Mesothelial cell of epicardium (in vitro differentiated cells): Measurements from ENCODE around the gene PHPT1. TPM values are rescaled to one million over a fixed set of nuclear protein-coding genes. Genes with fewer than 3 reads are reported as not detected.

Experiments
- DNase-seq, 2 experiments: peaks; one replicate each; pipeline ENCODE4 v3.0.0; 2021; ENCODE audit warnings: low spot score in 2 of 2; ENCODE audit not compliant: unreplicated experiment in 2 of 2
- H3K27ac Mint-ChIP-seq: 2 replicates; pipeline ENCODE4 v1.8.0; 2021; ENCODE audit warnings: mixed read lengths
- H3K27me3 Mint-ChIP-seq: 2 replicates; pipeline ENCODE4 v1.8.0; 2021; ENCODE audit warnings: low read depth, mixed read lengths
- H3K36me3 Mint-ChIP-seq: 2 replicates; pipeline ENCODE4 v1.8.0; 2021; ENCODE audit warnings: mixed read lengths
- H3K4me1 Mint-ChIP-seq: 2 replicates; pipeline ENCODE4 v1.8.0; 2021; ENCODE audit warnings: mixed read lengths
- H3K4me3 Mint-ChIP-seq: 2 replicates; pipeline ENCODE4 v1.8.0; 2021; ENCODE audit warnings: mild to moderate bottlenecking, moderate library complexity, mixed read lengths
- H3K9me3 Mint-ChIP-seq: 2 replicates; pipeline ENCODE4 v1.8.0; 2021; ENCODE audit warnings: mixed read lengths
- total RNA-seq: library from RNA; stranded (reverse); gene quantifications from 3 replicates; pipeline ENCODE4 v1.2.1, GENCODE V29; 2021
- TF ChIP-seq, protein P1 (sequence below): fragments of 200-600 bp; sonication (generic); IDR thresholded peaks from one replicate; pipeline ENCODE4 v1.5.0; 2021; ENCODE audit warnings: antibody characterized with exemption; ENCODE audit not compliant: unreplicated experiment

Gene PHPT1
- total RNA-seq, 1 donor from 2014 or later, result 168 TPM

GRCh38 chr9:136826703-136827582 is 22.3 kb upstream of the PHPT1 start:
- no peak for DNase-seq
- peaks cover 15% of the 10 kb centered on the region for H3K36me3 Mint-ChIP-seq
- no peak overlapping the region for H3K4me3 Mint-ChIP-seq
- H3K27me3 Mint-ChIP-seq, result no peaks in the 10 kb centered on the region
- H3K9me3 Mint-ChIP-seq, result no peaks in the 10 kb centered on the region
- H3K27ac Mint-ChIP-seq, result no peak overlapping the region
- H3K4me1 Mint-ChIP-seq, result no peaks in the 10 kb centered on the region
- TF ChIP-seq, protein P1, sequence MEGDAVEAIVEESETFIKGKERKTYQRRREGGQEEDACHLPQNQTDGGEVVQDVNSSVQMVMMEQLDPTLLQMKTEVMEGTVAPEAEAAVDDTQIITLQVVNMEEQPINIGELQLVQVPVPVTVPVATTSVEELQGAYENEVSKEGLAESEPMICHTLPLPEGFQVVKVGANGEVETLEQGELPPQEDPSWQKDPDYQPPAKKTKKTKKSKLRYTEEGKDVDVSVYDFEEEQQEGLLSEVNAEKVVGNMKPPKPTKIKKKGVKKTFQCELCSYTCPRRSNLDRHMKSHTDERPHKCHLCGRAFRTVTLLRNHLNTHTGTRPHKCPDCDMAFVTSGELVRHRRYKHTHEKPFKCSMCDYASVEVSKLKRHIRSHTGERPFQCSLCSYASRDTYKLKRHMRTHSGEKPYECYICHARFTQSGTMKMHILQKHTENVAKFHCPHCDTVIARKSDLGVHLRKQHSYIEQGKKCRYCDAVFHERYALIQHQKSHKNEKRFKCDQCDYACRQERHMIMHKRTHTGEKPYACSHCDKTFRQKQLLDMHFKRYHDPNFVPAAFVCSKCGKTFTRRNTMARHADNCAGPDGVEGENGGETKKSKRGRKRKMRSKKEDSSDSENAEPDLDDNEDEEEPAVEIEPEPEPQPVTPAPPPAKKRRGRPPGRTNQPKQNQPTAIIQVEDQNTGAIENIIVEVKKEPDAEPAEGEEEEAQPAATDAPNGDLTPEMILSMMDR, result no peak

DNA sequence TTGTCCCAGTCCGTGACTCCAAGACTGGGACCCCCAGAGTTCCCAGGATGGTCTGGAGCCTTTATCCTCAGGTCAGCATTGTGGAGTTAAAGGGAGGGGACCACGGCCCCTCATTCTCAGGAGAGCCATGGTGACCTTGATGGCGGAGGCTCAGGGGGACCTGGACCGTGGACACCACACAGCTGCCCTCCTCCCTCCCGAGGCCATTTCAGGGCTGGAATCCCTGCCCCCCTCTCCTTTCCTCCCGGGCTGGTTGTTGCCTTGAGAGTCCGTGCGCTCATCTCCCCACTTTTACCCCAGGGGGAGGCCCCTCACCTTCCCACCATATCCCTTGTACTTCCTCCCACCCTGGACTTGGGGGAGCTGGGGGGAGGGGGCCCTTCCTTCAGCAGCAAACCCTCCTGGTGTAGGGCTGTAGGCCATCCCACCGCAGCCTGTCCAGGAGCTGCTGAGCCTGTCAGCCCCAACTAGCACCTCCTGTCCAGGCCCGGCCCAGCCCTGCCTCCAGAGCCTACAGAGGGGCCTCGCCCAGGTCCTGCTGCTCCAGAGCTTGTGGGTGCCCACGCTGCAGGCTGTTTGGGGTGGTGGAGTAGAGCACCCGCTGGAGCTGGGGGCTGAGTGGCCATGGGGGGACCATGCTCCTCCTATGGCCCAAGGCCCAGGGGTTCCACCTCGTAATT is 21.3 kb upstream of the PHPT1 start:
- no peak for DNase-seq
- Mint-ChIP-seq H3K27me3 (no peaks in the 10 kb centered on the region), H3K36me3 (peaks cover 17% of the 10 kb centered on the region), H3K9me3 (no peaks in the 10 kb centered on the region), H3K27ac (no peak overlapping the region), H3K4me3 (no peak overlapping the region), H3K4me1 (no peaks in the 10 kb centered on the region)
- TF ChIP-seq, protein P1, result no peak

DNA sequence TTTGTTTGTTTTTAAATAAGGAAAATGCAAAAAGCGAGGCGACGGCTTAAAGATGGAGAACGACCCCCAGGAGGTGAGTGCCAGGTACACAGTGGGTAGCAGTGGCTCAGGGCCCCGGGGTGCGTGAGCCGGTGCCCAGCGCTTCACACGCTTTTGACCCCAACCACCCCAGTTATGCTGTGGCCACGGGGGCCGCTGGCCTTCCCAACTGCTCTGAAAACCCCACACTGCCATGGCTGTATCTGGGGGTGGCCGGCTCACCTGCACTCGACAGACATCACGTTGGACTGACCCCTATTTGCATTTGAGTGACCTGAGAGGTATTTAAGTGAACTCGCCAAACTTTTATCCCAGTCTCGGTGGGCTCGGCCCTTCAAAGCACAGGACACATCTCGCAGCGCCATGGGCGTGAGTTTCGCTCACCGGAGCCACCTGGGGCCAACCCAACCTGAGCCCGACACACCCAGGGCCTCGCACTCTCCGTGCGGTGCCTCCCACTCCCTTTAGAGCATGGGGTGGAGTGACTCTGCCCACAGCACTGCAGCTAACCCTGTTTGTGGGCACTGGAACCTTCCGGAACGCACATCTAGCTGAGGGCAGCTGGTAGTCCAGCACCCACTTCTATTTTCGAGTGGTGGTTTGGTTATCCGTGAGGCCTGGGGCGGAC is 20.6 kb upstream of the PHPT1 start:
- Mint-ChIP-seq H3K36me3 (peaks cover 14% of the 10 kb centered on the region), H3K4me1 (no peaks in the 10 kb centered on the region), H3K9me3 (no peaks in the 10 kb centered on the region), H3K27ac (no peak overlapping the region), H3K27me3 (no peaks in the 10 kb centered on the region), H3K4me3 (no peak overlapping the region)
- TF ChIP-seq, protein P1, result no peak
- DNase-seq, result no peak

GRCh38 chr9:136829412-136829811 is 19.8 kb upstream of the PHPT1 start:
- TF ChIP-seq, protein P1, result no peak
- no peak for DNase-seq
- no peak overlapping the region for H3K4me3 Mint-ChIP-seq
- no peaks in the 10 kb centered on the region for H3K27me3 Mint-ChIP-seq
- no peaks in the 10 kb centered on the region for H3K4me1 Mint-ChIP-seq
- no peaks in the 10 kb centered on the region for H3K9me3 Mint-ChIP-seq
- peaks cover 18% of the 10 kb centered on the region for H3K36me3 Mint-ChIP-seq
- no peak overlapping the region for H3K27ac Mint-ChIP-seq

DNA sequence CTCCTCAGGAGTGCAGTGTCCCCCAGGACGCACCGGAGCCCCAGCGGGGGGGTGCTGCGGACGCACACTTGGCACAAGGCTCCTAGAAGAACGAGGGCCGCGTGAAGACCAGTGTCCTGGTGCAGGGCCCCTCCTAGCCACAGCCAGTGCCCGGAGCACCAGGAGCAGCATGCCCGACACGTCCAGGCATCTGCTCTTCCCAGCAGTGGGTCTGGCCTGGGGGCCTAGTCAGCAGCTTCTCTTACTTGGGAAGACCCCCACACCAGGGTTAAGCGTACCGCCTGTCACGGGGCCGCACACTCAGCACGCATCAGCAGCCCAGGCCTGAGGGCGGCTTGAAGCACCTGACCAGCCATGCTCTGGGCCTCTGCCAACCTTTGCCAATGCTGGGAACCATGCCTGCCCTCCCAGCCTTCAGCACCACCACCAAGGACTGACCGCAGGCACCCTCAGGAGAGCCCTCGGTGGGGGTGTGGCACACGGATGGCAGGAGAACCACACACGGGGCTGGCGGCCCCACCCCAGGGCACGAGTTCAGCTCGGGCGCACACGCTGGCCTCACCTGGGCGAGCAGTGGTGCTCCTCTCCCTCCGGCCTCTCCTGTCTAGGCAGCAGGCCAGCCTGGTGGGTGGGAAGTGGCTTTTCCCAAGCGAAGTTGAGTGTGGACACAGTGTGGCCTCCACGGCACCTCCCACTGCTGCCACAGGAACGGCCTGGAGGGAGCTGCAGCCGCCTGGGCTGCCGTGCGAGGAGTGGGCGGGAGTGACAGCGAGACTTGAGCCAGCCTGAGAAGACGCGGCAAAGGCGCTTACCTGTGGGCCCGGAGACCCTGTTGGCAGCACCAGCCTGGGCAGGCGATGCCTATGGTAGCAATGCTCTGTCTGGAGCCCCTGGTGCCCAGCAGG is 19.0 kb upstream of the PHPT1 start:
- Mint-ChIP-seq H3K4me3 (no peak overlapping the region), H3K27ac (no peak overlapping the region), H3K36me3 (peaks cover 18% of the 10 kb centered on the region), H3K4me1 (no peaks in the 10 kb centered on the region), H3K27me3 (no peaks in the 10 kb centered on the region), H3K9me3 (no peaks in the 10 kb centered on the region)
- DNase-seq, result no peak
- TF ChIP-seq, protein P1, result no peak
